K562 (cell line): Measurements from ENCODE around the gene SLC37A4. TPM values are rescaled to one million over a fixed set of nuclear protein-coding genes. Genes with fewer than 3 reads are reported as not detected.
A peak's percentile ranks its signal among the peaks of the same experiment; 100 is the strongest.

Source experiments
- ARHGAP35 ChIP-seq: fragments of 450-650 bp; IDR thresholded peaks from 2 replicates; pipeline ENCODE4 v1.6.1; 2018; ENCODE audit not compliant: partially characterized antibody
- ATF7 ChIP-seq: fragments of 450-650 bp; IDR thresholded peaks from 2 replicates; pipeline ENCODE4 v1.7.1; 2014; ENCODE audit warnings: mild to moderate bottlenecking, moderate library complexity
- CAMTA2 ChIP-seq: fragments of 250-450 bp; sonication (Bioruptor Pico); conservative IDR thresholded peaks from 2 replicates; pipeline ENCODE4 v1.5.1; 2022
- JUNB ChIP-seq: fragments of 450-650 bp; formaldehyde crosslinking; conservative IDR thresholded peaks from 2 replicates; pipeline ENCODE4 v1.4.0; 2020; ENCODE audit warnings: mild to moderate bottlenecking
- KLF1 ChIP-seq: fragments of 450-650 bp; IDR thresholded peaks from 2 replicates; pipeline ENCODE4 v1.6.1; 2016; ENCODE audit warnings: missing genetic modification characterization, missing compliant biosample characterization
- NCOA2 ChIP-seq, 2 experiments: fragments of 450-650 bp; IDR thresholded peaks; 2 replicates each; pipeline ENCODE4 v1.6.1; 2018; ENCODE audit warnings: mild to moderate bottlenecking in 2 of 2, moderate library complexity in 1 of 2; ENCODE audit not compliant: partially characterized antibody in 2 of 2
- POLR2H ChIP-seq: IDR thresholded peaks from 2 replicates; pipeline ENCODE4 v1.6.1; 2016; ENCODE audit warnings: missing genetic modification characterization, low read depth, mild to moderate bottlenecking, control low read depth, missing compliant biosample characterization, moderate library complexity
- RBM17 ChIP-seq: fragments of 200-400 bp; formaldehyde crosslinking; IDR thresholded peaks from 2 replicates; pipeline ENCODE4 v1.6.1; 2017; ENCODE audit warnings: low read depth, mild to moderate bottlenecking, low read length, borderline replicate concordance
- RFX5 ChIP-seq: IDR thresholded peaks from 2 replicates; pipeline ENCODE4 v1.6.1; 2011; ENCODE audit warnings: low read depth, mild to moderate bottlenecking, improper control_type of control experiment, low read length
- SMAD3 ChIP-seq: fragments of 450-650 bp; formaldehyde crosslinking; conservative IDR thresholded peaks from 2 replicates; pipeline ENCODE4 v1.4.0; 2020; ENCODE audit warnings: mild to moderate bottlenecking
- SRSF7 ChIP-seq: fragments of 200-400 bp; formaldehyde crosslinking; optimal IDR thresholded peaks from 2 replicates; pipeline ENCODE3; 2017; ENCODE audit warnings: mild to moderate bottlenecking, low read depth, low read length
- TAF9B ChIP-seq: fragments of 450-650 bp; IDR thresholded peaks from 2 replicates; pipeline ENCODE4 v1.6.1; 2018; ENCODE audit warnings: mild to moderate bottlenecking; ENCODE audit not compliant: partially characterized antibody
- ZNF79 ChIP-seq: fragments of 250-450 bp; sonication (Bioruptor Pico); IDR thresholded peaks from 2 replicates; pipeline ENCODE4 v1.4.0; 2020; ENCODE audit warnings: low read depth, mild to moderate bottlenecking, moderate library complexity
- polyA plus RNA-seq, 8 experiments: library from polyadenylated mRNA; depleted of rRNA in 4 of 8; stranded (reverse) in 5 of 8; unstranded in 3 of 8; fragments of >200 nt; fragmentation: Nextera tagmentation in 2 of 8; fragmentation: Illumina TruSeq in 1 of 8; extraction: Ambion mirVana in 2 of 8; extraction: Trizol in 1 of 8; gene quantifications; 2 replicates each; pipeline versions ENCODE4 v1.2.1 to v1.2.3, GENCODE V29; 2011 to 2014; ENCODE audit warnings: inconsistent platforms in 1 of 8, missing spikeins in 1 of 8
- total RNA-seq, 7 experiments: library from RNA; depleted of rRNA in 6 of 7; stranded (reverse); fragments of >200 nt in 6 of 7; fragmentation: Illumina TruSeq in 2 of 7; extraction: Trizol in 2 of 7; gene quantifications; 2 replicates each; pipeline versions ENCODE4 v1.2.1 to v1.2.3, GENCODE V29; 2011 to 2021; ENCODE audit warnings: low replicate concordance in 1 of 7
- TF ChIP-seq, protein P1 (sequence below): sonication (generic); formaldehyde crosslinking; IDR thresholded peaks from 2 replicates; pipeline ENCODE4 v1.8.0; 2023; ENCODE audit warnings: missing genetic modification reagents, mild to moderate bottlenecking, borderline replicate concordance
- TF ChIP-seq, protein P2 (sequence below): fragments of 150-350 bp; conservative IDR thresholded peaks from 2 replicates; pipeline ENCODE4 v1.6.1; 2014; ENCODE audit warnings: low read length
- TF ChIP-seq, protein P3 (sequence below), 2 experiments: fragments of 450-650 bp in 1 of 2; sonication (generic) in 1 of 2; formaldehyde crosslinking in 1 of 2; IDR thresholded peaks in 1 of 2; conservative IDR thresholded peaks in 1 of 2; 2 replicates each; pipeline versions ENCODE4 v1.6.1 to v1.8.1; 2016 to 2023; ENCODE audit warnings: mild to moderate bottlenecking in 2 of 2, moderate library complexity in 2 of 2, inconsistent platforms in 1 of 2, missing genetic modification reagents in 1 of 2
- TF ChIP-seq, protein P4 (sequence below): fragments of 200-800 bp; sonication (Bioruptor generic); IDR thresholded peaks from 2 replicates; pipeline ENCODE4 v1.6.1; 2017; ENCODE audit warnings: missing genetic modification characterization, missing compliant biosample characterization

Gene SLC37A4
- total and polyA plus RNA-seq, 9 of the 15 experiments (the other 6 are each of a cell fraction or from before 2014, with no cell fraction given): 24.7 to 73.9 (median 40.7) TPM

DNA sequence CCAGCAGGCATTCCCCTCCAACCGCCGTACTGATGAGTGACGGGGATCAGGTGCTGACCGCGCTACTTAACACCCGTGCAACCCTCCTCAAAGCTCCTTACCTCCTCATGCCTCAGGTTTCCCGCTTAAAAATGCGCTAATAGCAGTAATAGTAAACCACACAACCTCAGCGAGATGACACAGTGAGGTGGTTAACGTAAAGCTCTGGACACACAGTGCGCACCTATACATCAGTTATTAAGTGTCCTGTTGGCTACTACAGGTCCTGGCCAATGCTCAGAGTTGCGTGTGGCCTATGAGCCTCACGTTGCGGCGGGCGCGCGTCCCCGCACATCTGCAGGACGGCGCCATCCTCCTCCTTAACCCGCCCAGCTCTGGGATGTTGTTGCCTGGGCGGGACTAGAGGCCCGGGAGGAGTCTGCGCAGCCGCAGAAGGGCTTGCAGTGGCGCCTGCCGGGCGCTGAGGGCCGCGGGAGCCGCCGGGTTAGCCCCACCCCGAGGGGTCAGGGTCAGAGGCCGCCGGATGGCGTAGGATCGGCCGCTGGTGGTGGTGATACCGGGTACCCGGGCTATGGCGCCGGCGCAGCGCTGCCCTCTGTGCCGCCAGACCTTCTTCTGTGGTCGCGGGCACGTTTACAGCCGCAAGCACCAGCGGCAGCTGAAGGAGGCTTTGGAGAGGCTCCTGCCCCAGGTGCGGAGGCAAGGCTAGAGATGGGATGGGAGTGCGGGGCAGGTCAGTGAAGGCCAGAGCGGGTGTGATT, 32.9 kb downstream of the SLC37A4 start, which contains the start of gene CENATAC (continued):
- TF ChIP-seq CAMTA2 (no peak), TAF9B (no peak), RBM17 (no peak), ATF7 (peak; percentile 52), SRSF7 (no peak), RFX5 (no peak), JUNB (CRISPR knock-in tag) (no peak), ARHGAP35 (no peak), POLR2H (tag) (peak; percentile 65; the same call in 1 of the 2 replicates), KLF1 (no peak), NCOA2 (IDR thresholded peaks at IDR 0.05; ENCODE audit: partially characterized antibody in 2 of 2) (no peak), SMAD3 (no peak), ZNF79 (CRISPR knock-in tag) (no peak)
- TF ChIP-seq, protein P1, sequence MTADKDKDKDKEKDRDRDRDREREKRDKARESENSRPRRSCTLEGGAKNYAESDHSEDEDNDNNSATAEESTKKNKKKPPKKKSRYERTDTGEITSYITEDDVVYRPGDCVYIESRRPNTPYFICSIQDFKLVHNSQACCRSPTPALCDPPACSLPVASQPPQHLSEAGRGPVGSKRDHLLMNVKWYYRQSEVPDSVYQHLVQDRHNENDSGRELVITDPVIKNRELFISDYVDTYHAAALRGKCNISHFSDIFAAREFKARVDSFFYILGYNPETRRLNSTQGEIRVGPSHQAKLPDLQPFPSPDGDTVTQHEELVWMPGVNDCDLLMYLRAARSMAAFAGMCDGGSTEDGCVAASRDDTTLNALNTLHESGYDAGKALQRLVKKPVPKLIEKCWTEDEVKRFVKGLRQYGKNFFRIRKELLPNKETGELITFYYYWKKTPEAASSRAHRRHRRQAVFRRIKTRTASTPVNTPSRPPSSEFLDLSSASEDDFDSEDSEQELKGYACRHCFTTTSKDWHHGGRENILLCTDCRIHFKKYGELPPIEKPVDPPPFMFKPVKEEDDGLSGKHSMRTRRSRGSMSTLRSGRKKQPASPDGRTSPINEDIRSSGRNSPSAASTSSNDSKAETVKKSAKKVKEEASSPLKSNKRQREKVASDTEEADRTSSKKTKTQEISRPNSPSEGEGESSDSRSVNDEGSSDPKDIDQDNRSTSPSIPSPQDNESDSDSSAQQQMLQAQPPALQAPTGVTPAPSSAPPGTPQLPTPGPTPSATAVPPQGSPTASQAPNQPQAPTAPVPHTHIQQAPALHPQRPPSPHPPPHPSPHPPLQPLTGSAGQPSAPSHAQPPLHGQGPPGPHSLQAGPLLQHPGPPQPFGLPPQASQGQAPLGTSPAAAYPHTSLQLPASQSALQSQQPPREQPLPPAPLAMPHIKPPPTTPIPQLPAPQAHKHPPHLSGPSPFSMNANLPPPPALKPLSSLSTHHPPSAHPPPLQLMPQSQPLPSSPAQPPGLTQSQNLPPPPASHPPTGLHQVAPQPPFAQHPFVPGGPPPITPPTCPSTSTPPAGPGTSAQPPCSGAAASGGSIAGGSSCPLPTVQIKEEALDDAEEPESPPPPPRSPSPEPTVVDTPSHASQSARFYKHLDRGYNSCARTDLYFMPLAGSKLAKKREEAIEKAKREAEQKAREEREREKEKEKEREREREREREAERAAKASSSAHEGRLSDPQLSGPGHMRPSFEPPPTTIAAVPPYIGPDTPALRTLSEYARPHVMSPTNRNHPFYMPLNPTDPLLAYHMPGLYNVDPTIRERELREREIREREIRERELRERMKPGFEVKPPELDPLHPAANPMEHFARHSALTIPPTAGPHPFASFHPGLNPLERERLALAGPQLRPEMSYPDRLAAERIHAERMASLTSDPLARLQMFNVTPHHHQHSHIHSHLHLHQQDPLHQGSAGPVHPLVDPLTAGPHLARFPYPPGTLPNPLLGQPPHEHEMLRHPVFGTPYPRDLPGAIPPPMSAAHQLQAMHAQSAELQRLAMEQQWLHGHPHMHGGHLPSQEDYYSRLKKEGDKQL (CRISPR knock-in tag): no peak
- TF ChIP-seq, protein P2, sequence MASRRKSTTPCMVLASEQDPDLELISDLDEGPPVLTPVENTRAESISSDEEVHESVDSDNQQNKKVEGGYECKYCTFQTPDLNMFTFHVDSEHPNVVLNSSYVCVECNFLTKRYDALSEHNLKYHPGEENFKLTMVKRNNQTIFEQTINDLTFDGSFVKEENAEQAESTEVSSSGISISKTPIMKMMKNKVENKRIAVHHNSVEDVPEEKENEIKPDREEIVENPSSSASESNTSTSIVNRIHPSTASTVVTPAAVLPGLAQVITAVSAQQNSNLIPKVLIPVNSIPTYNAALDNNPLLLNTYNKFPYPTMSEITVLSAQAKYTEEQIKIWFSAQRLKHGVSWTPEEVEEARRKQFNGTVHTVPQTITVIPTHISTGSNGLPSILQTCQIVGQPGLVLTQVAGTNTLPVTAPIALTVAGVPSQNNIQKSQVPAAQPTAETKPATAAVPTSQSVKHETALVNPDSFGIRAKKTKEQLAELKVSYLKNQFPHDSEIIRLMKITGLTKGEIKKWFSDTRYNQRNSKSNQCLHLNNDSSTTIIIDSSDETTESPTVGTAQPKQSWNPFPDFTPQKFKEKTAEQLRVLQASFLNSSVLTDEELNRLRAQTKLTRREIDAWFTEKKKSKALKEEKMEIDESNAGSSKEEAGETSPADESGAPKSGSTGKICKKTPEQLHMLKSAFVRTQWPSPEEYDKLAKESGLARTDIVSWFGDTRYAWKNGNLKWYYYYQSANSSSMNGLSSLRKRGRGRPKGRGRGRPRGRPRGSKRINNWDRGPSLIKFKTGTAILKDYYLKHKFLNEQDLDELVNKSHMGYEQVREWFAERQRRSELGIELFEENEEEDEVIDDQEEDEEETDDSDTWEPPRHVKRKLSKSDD: no peak
- TF ChIP-seq, protein P3, sequence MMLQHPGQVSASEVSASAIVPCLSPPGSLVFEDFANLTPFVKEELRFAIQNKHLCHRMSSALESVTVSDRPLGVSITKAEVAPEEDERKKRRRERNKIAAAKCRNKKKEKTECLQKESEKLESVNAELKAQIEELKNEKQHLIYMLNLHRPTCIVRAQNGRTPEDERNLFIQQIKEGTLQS (IDR thresholded peaks at IDR 0.05): no peak
- TF ChIP-seq, protein P3 (CRISPR knock-in tag; conservative IDR thresholded peaks at IDR 0.05): no peak
- TF ChIP-seq, protein P4, sequence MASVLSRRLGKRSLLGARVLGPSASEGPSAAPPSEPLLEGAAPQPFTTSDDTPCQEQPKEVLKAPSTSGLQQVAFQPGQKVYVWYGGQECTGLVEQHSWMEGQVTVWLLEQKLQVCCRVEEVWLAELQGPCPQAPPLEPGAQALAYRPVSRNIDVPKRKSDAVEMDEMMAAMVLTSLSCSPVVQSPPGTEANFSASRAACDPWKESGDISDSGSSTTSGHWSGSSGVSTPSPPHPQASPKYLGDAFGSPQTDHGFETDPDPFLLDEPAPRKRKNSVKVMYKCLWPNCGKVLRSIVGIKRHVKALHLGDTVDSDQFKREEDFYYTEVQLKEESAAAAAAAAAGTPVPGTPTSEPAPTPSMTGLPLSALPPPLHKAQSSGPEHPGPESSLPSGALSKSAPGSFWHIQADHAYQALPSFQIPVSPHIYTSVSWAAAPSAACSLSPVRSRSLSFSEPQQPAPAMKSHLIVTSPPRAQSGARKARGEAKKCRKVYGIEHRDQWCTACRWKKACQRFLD (CRISPR knock-in tag): 0 out of 2 replicates have a peak, but pooled peaks have one; percentile 61
